Stimulated activated CD8-positive, alpha-beta memory T cell treated with anti-CD3 and anti-CD28 coated beads, Interleukin-7, amount 100 ng/mL, for 24 hours (primary cell): Measurements from ENCODE around the gene CCL17.
"Not testable (repeated sequence)": the region's sequence is repeated elsewhere in the genome, so short reads cannot be mapped to it uniquely, and the experiment has no call there.

ENCODE experiments used
- DNase-seq: peaks from one replicate; pipeline ENCODE4 v3.0.0-alpha.2; 2020; ENCODE audit warnings: low read depth

The CCL17 gene

GRCh38 chr16:57432505-57432904, 27.9 kb downstream of the CCL17 start:
- no peak for DNase-seq

- DNase-seq: no peak
Observed at GRCh38 chr16:57432989-57433388, 28.4 kb downstream of the CCL17 start.

- no peak for DNase-seq
Observed at GRCh38 chr16:57434003-57434402, 29.4 kb downstream of the CCL17 start.

GRCh38 chr16:57435838-57436237, 31.3 kb downstream of the CCL17 start:
- no peak for DNase-seq

- not testable (repeated sequence) for DNase-seq
Observed at GRCh38 chr16:57439947-57440346, 35.4 kb downstream of the CCL17 start.

GRCh38 chr16:57440551-57440950, 36.0 kb downstream of the CCL17 start:
- not testable (repeated sequence) for DNase-seq

- DNase-seq: no peak
Observed at GRCh38 chr16:57444711-57445110, 40.1 kb downstream of the CCL17 start.

- DNase-seq: no peak
Observed at GRCh38 chr16:57445510-57445909, 40.9 kb downstream of the CCL17 start.

- DNase-seq: no peak
Observed at GRCh38 chr16:57446531-57447185, 42.1 kb downstream of the CCL17 start.

- peak; percentile 80 for DNase-seq
Observed at GRCh38 chr16:57447186-57447962, 42.8 kb downstream of the CCL17 start, which contains the start of the genes CIAPIN1 and COQ9. CIAPIN1 (minus strand) TSS chr16:57447385; CDS start chr16:57440928, 6,457 bp downstream. COQ9 (plus strand) TSS chr16:57447479; CDS start chr16:57447506, 27 bp downstream.

- DNase-seq: no peak
Observed at GRCh38 chr16:57452021-57452420, 47.5 kb downstream of the CCL17 start.

- DNase-seq: peak; percentile 88
Observed at GRCh38 chr16:57462209-57462977, 57.8 kb downstream of the CCL17 start, which contains the start of gene POLR2C. POLR2C (plus strand) TSS chr16:57462679; CDS start chr16:57462725, 46 bp downstream.

GRCh38 chr16:57462978-57463362, 58.4 kb downstream of the CCL17 start:
- DNase-seq: no peak

GRCh38 chr16:57464523-57464922, 60.0 kb downstream of the CCL17 start:
- no peak for DNase-seq
